ENCODE results near the gene SHISA9.

Gene SHISA9

DNA sequence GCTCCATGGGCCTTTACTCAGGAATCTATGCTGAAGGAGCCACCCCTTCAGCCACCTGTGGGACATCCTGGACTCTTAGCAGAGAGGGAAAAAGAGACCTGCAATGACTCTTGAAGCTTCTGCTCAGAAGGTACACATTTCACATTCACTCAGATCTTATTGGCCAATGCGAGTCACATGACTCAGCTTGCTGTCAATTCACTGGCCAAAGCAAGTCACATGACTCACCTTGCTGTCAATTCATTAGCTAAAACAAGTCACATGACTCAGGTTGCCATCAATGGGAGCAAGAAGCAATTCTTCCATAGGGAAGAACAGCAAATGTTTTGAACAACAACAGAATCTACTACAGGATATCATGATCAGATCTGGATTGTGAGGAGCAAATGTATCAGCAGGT lies 233.4 kb downstream of the SHISA9 start:
- TF ChIP-seq, protein P1, sequence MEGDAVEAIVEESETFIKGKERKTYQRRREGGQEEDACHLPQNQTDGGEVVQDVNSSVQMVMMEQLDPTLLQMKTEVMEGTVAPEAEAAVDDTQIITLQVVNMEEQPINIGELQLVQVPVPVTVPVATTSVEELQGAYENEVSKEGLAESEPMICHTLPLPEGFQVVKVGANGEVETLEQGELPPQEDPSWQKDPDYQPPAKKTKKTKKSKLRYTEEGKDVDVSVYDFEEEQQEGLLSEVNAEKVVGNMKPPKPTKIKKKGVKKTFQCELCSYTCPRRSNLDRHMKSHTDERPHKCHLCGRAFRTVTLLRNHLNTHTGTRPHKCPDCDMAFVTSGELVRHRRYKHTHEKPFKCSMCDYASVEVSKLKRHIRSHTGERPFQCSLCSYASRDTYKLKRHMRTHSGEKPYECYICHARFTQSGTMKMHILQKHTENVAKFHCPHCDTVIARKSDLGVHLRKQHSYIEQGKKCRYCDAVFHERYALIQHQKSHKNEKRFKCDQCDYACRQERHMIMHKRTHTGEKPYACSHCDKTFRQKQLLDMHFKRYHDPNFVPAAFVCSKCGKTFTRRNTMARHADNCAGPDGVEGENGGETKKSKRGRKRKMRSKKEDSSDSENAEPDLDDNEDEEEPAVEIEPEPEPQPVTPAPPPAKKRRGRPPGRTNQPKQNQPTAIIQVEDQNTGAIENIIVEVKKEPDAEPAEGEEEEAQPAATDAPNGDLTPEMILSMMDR (conservative IDR thresholded peaks at IDR 0.05; ENCODE audit: low read depth, low read length): no peak
- DNase-seq (ENCODE audit: low read depth): no peak

DNA sequence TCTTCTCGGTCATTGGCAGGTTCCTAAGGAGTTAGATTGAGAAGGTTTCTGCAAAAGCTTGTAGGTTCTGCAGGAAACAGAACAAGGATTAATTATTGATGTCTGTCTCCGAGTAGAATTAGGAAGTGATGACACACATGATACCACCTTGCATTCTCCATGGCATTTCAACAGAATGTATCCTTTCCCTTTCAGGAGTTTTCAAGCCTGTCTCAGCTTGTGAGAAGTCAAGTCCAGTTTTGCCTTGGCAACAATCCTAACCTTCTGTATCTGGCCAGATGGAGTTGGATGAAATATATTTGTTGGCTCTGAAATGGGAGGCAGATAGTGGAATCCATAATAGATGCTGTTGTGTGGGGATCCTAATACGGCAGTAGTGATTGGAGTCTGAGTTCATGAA lies 235.5 kb downstream of the SHISA9 start:
- no peak for DNase-seq (ENCODE audit: low read depth)
- no peak overlapping the region for H3K4me3 ChIP-seq (ENCODE audit: low read depth, low read length)
- TF ChIP-seq, protein P1 (conservative IDR thresholded peaks at IDR 0.05; ENCODE audit: low read depth, low read length): no peak

More for the DNA sequence above, 233.4 kb downstream of the SHISA9 start:
- H3K4me3 ChIP-seq (ENCODE audit: low read depth, low read length): no peak overlapping the region

DNA sequence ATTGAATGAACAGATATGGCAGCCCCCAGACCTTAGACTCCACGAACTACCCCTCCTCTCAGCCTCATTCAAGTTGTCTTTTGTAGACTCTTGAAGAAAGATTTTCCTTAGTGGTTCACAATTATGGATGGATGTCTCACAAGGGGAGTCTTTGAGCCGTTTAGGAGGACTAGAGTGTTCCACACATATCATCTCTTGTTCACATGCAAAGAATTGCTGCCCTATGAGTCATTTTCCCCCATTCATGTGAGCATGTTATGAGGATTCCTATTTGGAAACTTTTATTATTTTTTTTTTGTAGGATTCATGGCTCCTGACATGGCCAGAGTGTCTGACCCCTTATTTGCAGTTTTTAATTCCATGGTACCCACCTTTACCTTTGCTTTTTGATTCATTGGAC lies 237.1 kb downstream of the SHISA9 start:
- DNase-seq (ENCODE audit: low read depth): no peak
- no peak overlapping the region for H3K4me3 ChIP-seq (ENCODE audit: low read depth, low read length)
- TF ChIP-seq, protein P1 (conservative IDR thresholded peaks at IDR 0.05; ENCODE audit: low read depth, low read length): no peak

DNA sequence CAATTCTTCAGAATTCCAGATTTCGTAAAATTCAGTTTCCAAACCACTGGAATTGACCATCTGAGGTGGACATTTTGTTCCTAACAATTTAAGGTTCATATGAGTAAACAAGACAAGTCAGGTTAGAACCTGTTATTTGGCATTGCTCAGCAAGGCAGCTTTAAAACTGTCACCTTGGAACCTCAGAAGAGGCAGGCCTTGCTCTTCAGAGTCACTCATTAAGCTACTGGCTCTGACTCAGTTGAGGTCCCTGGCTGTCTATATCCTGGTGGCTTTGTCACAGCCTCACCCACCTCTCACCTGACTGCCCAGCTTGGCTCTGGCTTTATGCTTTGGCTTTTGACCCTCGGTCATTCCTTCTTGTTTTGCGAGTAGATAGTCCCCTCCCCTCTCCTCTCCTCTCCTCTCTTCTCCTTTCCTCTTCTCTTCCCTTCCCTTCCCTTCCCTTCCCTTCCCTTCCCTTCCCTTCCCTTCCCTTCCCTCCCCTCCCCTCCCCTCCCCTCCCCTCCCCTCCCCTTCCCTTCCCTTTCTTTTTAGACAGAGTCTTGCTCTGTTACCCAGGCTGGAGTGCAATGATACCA lies 238.4 kb downstream of the SHISA9 start:
- DNase-seq (ENCODE audit: low read depth): no peak
- no peak overlapping the region for H3K4me3 ChIP-seq (ENCODE audit: low read depth, low read length)
- TF ChIP-seq, protein P1 (conservative IDR thresholded peaks at IDR 0.05; ENCODE audit: low read depth, low read length): no peak

DNA sequence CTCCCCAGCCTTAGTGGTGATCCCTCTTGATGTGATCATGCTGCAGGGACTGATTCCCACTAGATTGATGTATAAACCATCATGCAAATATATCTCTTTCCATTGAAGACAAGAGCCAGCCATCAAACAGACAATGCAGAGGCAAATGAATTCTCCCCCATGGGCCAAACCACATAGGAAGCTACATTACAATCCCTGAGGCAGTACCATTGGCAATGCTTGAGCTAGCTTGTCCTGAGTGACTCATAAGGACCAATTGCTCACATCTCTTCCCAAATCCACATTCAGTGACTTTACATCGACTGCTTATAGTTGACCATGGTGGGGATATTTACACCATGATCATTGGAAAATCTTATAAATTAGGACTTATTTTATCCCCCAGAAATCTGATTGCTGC lies 242.2 kb downstream of the SHISA9 start:
- TF ChIP-seq, protein P1 (conservative IDR thresholded peaks at IDR 0.05; ENCODE audit: low read depth, low read length): no peak
- DNase-seq (ENCODE audit: low read depth): no peak

DNA sequence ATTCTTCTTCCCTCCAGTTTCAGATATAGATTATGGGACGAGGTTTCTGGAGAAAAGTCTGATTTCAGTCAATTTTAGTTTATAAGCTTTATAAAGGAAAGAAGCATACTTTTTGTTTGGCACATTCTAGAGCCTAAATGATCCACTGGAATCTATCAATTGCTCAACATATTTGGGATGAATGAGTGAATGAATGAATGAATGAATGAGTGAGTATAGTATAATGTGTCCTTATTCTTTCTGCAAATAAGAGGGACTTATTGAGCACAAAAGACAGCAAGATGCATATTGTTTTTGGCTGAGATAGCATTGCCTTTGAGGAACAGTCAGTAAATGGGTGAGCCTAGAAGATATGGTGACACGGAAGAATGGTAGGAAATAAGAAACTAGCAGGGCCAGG lies 245.4 kb downstream of the SHISA9 start:
- no peak for DNase-seq (ENCODE audit: low read depth)
- TF ChIP-seq, protein P1 (conservative IDR thresholded peaks at IDR 0.05; ENCODE audit: low read depth, low read length): no peak
- no peak overlapping the region for H3K4me3 ChIP-seq (ENCODE audit: low read depth, low read length)

More for the DNA sequence above, 242.2 kb downstream of the SHISA9 start:
- H3K4me3 ChIP-seq (ENCODE audit: low read depth, low read length): no peak overlapping the region

DNA sequence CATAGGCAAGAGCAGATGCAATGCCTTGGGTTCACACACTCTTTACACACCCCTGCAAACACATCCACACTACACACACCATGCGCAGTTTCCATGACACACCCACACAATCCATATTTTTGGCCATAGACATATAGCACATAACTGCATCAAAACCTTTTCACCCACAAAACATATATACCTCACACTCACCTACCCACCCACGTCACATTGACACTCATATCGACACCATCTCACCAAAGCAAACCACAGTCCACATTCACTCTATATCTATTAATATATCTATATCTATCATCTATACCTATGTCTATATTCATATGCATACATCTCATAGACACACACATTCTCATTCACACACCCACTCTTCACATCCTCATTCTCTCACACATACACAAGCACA lies 246.9 kb downstream of the SHISA9 start:
- TF ChIP-seq, protein P1 (conservative IDR thresholded peaks at IDR 0.05; ENCODE audit: low read depth, low read length): no peak
- no peak for DNase-seq (ENCODE audit: low read depth)
- no peak overlapping the region for H3K4me3 ChIP-seq (ENCODE audit: low read depth, low read length)

Data from choroid plexus epithelial cell (primary cell).